ENCODE measurements around the gene ANO6.

DNA sequence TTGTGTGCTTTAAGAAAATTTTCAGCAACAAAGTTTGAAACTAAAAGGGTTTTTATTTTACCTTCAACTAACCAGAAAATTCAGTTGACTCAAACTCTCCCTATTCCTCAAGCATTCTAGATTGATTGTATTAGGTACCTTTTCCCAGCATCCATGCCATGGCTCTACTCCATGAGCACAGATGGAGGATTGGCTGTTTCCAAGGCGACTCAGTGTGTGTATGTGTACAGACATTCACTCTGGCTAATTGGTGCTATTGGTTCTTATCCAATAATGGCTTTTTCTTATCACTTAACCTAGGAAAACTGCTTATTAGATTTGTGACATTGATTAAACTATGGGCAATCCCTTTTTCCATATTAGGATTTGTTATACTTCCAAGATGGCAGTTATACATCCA is 202.6 kb downstream of the ANO6 start:
- TF ChIP-seq, protein P1, sequence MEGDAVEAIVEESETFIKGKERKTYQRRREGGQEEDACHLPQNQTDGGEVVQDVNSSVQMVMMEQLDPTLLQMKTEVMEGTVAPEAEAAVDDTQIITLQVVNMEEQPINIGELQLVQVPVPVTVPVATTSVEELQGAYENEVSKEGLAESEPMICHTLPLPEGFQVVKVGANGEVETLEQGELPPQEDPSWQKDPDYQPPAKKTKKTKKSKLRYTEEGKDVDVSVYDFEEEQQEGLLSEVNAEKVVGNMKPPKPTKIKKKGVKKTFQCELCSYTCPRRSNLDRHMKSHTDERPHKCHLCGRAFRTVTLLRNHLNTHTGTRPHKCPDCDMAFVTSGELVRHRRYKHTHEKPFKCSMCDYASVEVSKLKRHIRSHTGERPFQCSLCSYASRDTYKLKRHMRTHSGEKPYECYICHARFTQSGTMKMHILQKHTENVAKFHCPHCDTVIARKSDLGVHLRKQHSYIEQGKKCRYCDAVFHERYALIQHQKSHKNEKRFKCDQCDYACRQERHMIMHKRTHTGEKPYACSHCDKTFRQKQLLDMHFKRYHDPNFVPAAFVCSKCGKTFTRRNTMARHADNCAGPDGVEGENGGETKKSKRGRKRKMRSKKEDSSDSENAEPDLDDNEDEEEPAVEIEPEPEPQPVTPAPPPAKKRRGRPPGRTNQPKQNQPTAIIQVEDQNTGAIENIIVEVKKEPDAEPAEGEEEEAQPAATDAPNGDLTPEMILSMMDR (IDR thresholded peaks at IDR 0.05) = no peak
- no peak for TF ChIP-seq POLR2A (IDR thresholded peaks at IDR 0.05)
- no peak for TF ChIP-seq EP300 (IDR thresholded peaks at IDR 0.05)
